MM.1S (cell line): ENCODE measurements around the gene TMEM108.

Experiments used
- DNase-seq: peaks from one replicate; pipeline ENCODE4 v3.0.0-alpha.2; 2015
- H2AFZ ChIP-seq: fragments of 300-600 bp; sonication (generic); 2 replicates; pipeline ENCODE4 v1.6.0; 2016; ENCODE audit warnings: antibody characterized with exemption, low read length
- H3F3A ChIP-seq: fragments of 300-600 bp; sonication (generic); 2 replicates; pipeline ENCODE4 v1.6.1; 2016; ENCODE audit warnings: mild to moderate bottlenecking, antibody characterized with exemption, low read length, moderate library complexity, mixed read lengths; ENCODE audit not compliant: insufficient read depth
- H3K27ac ChIP-seq: fragments of 300-600 bp; sonication (generic); 2 replicates; pipeline ENCODE4 v1.5.1; 2016; ENCODE audit warnings: mild to moderate bottlenecking, low read length
- H3K27me3 ChIP-seq: fragments of 300-600 bp; sonication (generic); replicated peaks from 2 replicates; pipeline ENCODE4 v1.6.0; 2016; ENCODE audit warnings: low read length; ENCODE audit not compliant: insufficient read depth
- H3K36me3 ChIP-seq: fragments of 300-600 bp; sonication (generic); replicated peaks from 2 replicates; pipeline ENCODE4 v1.6.1; 2016; ENCODE audit warnings: mild to moderate bottlenecking, low read length, mixed read lengths; ENCODE audit not compliant: insufficient read depth
- H3K4me1 ChIP-seq: fragments of 300-600 bp; sonication (generic); 2 replicates; pipeline ENCODE4 v1.6.1; 2016; ENCODE audit warnings: low read length, mixed read lengths
- H3K4me2 ChIP-seq: fragments of 300-600 bp; sonication (generic); 2 replicates; pipeline ENCODE4 v1.6.0; 2016; ENCODE audit warnings: low read depth, low read length
- H3K4me3 ChIP-seq: fragments of 300-600 bp; sonication (generic); 2 replicates; pipeline ENCODE4 v1.5.1; 2016; ENCODE audit warnings: low read length, mixed read lengths
- H3K79me2 ChIP-seq: fragments of 300-600 bp; sonication (generic); 2 replicates; pipeline ENCODE4 v1.6.1; 2016; ENCODE audit warnings: mixed run types, low read length, mixed read lengths
- H3K9ac ChIP-seq: fragments of 300-600 bp; sonication (generic); 2 replicates; pipeline ENCODE4 v1.6.1; 2016; ENCODE audit warnings: low read length, mixed read lengths
- H3K9me2 ChIP-seq: fragments of 300-600 bp; sonication (generic); replicated peaks from 2 replicates; pipeline ENCODE4 v1.6.1; 2016; ENCODE audit warnings: mild to moderate bottlenecking, low read length, mixed read lengths; ENCODE audit not compliant: insufficient read depth
- H3K9me3 ChIP-seq: fragments of 300-600 bp; sonication (generic); replicated peaks from 2 replicates; pipeline ENCODE4 v1.6.1; 2016; ENCODE audit warnings: mild to moderate bottlenecking, low read length, mixed read lengths; ENCODE audit not compliant: insufficient read depth
- H4K20me1 ChIP-seq: fragments of 300-600 bp; sonication (generic); 2 replicates; pipeline ENCODE4 v1.6.1; 2016; ENCODE audit warnings: mild to moderate bottlenecking, low read length, moderate library complexity, mixed read lengths; ENCODE audit not compliant: insufficient read depth
- EZH2 ChIP-seq: fragments of 300-600 bp; sonication (generic); optimal IDR thresholded peaks from 2 replicates; pipeline ENCODE3; 2017; ENCODE audit warnings: low read depth, mild to moderate bottlenecking, antibody characterized with exemption, low read length, mixed read lengths
- EZH2phosphoT487 ChIP-seq: fragments of 300-600 bp; sonication (generic); IDR thresholded peaks from 2 replicates; pipeline ENCODE4 v1.6.1; 2018; ENCODE audit warnings: antibody characterized with exemption, low read length
- TF ChIP-seq, protein P1 (sequence below): fragments of 300-600 bp; sonication (generic); IDR thresholded peaks from 2 replicates; pipeline ENCODE4 v1.5.1; 2016; ENCODE audit warnings: antibody characterized with exemption, low read length, mixed read lengths

TMEM108 gene

DNA sequence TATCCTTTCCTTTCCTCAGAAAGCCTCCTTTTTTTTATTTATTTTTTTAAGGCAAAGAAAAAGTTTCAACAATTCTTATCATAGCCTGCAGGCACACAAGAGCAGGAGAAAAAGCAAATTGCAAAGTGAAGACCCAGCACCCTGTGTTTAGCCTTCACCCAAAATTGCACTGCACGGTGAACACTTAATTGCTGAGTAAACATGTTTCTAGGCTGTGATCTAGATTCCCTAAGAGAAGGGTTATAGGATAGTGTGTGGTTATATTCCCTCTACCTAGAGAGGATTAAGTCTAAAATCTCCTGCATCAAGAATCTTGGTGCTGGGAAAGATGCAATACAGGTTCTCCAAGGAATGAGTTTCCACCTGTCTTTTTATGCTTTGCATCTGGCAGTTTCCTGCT, 291.4 kb downstream of the TMEM108 start:
- no peaks in the 10 kb centered on the region for H3K9me3 ChIP-seq

DNA sequence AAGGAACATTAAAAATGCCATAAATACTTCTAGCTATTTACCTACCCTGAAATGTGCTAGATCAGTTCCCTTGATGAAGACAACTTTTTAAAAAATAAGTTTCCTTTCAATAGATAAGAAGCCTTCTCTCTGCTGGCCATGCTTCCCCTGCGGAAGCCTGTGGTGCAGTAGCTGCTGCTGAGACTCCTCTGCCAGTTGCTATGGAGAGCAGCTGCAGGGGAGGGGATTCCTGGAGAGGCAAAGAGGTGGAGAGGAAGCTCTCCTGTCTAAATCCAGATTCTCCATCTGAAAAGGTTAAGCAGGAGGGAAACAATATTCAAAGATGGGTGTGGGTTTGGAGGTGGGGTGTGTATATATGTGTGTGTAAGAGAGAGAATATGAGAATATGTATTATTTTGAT, 291.9 kb downstream of the TMEM108 start:
- H3K9ac ChIP-seq, result no peak overlapping the region
- no peaks in the 10 kb centered on the region for H3K4me1 ChIP-seq
- no peaks in the 10 kb centered on the region for H3K9me2 ChIP-seq
- no peak overlapping the region for H2AFZ ChIP-seq
- no peaks in the 10 kb centered on the region for H3K27me3 ChIP-seq
- H3K79me2 ChIP-seq, result no peaks in the 10 kb centered on the region
- no peak for TF ChIP-seq EZH2phosphoT487
- TF ChIP-seq, protein P1, sequence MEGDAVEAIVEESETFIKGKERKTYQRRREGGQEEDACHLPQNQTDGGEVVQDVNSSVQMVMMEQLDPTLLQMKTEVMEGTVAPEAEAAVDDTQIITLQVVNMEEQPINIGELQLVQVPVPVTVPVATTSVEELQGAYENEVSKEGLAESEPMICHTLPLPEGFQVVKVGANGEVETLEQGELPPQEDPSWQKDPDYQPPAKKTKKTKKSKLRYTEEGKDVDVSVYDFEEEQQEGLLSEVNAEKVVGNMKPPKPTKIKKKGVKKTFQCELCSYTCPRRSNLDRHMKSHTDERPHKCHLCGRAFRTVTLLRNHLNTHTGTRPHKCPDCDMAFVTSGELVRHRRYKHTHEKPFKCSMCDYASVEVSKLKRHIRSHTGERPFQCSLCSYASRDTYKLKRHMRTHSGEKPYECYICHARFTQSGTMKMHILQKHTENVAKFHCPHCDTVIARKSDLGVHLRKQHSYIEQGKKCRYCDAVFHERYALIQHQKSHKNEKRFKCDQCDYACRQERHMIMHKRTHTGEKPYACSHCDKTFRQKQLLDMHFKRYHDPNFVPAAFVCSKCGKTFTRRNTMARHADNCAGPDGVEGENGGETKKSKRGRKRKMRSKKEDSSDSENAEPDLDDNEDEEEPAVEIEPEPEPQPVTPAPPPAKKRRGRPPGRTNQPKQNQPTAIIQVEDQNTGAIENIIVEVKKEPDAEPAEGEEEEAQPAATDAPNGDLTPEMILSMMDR, result no peak
- TF ChIP-seq EZH2, result no peak
- H3K9me3 ChIP-seq, result no peaks in the 10 kb centered on the region
- no peak for DNase-seq
- H4K20me1 ChIP-seq, result no peaks in the 10 kb centered on the region
- H3F3A ChIP-seq, result no peaks in the 10 kb centered on the region
- H3K36me3 ChIP-seq, result no peaks in the 10 kb centered on the region
- no peak overlapping the region for H3K27ac ChIP-seq
- no peak overlapping the region for H3K4me3 ChIP-seq
- H3K4me2 ChIP-seq, result no peak overlapping the region

More for the DNA sequence above, 291.4 kb downstream of the TMEM108 start:
- TF ChIP-seq EZH2 (no peak), EZH2phosphoT487 (no peak)
- TF ChIP-seq, protein P1, result no peak
- Histone ChIP-seq H3K9me2 (no peaks in the 10 kb centered on the region), H4K20me1 (no peaks in the 10 kb centered on the region), H3K4me1 (no peaks in the 10 kb centered on the region), H3K27me3 (no peaks in the 10 kb centered on the region), H3K9ac (no peak overlapping the region), H3K4me3 (no peak overlapping the region), H3K79me2 (no peaks in the 10 kb centered on the region), H3F3A (no peaks in the 10 kb centered on the region), H3K4me2 (no peak overlapping the region), H3K36me3 (no peaks in the 10 kb centered on the region), H2AFZ (no peak overlapping the region), H3K27ac (no peak overlapping the region)
- DNase-seq, result no peak

DNA sequence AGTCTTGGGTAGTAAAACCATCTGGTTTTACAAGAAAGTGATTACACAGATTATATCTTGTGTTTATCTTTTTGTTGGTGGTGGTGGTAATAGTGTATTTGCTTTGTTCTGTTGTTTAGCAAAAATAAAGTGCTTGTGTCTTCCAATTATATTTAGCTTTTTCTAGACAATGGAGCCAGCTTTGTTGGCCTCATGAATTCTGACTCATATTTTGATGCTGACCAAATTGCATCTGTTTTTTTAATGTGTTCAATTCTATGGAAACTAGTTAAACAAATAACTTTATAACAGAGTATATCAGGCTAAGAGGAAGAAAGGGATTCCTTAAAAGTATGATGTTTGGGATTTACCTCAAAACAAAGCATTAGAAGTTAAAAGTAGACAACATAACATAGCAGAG, 292.3 kb downstream of the TMEM108 start:
- no peak overlapping the region for H3K4me2 ChIP-seq
- H2AFZ ChIP-seq, result no peak overlapping the region
- H3F3A ChIP-seq, result no peaks in the 10 kb centered on the region
- H3K27ac ChIP-seq, result no peak overlapping the region
- no peak overlapping the region for H3K9ac ChIP-seq
- TF ChIP-seq, protein P1, result no peak
- no peak for TF ChIP-seq EZH2
- TF ChIP-seq EZH2phosphoT487, result no peak
- H3K4me1 ChIP-seq, result no peaks in the 10 kb centered on the region
- H4K20me1 ChIP-seq, result no peaks in the 10 kb centered on the region
- H3K79me2 ChIP-seq, result no peaks in the 10 kb centered on the region
- H3K4me3 ChIP-seq, result no peak overlapping the region
- H3K36me3 ChIP-seq, result no peaks in the 10 kb centered on the region
- no peaks in the 10 kb centered on the region for H3K9me3 ChIP-seq
- H3K27me3 ChIP-seq, result no peaks in the 10 kb centered on the region
- no peak for DNase-seq
- no peaks in the 10 kb centered on the region for H3K9me2 ChIP-seq
